GM13977 (cell line): ENCODE measurements around the gene SLIT3.

Source experiments
- DNase-seq: peaks from one replicate; pipeline ENCODE4 v3.0.0; 2012; ENCODE audit warnings: low spot score
- CTCF ChIP-seq: IDR thresholded peaks from 2 replicates; pipeline ENCODE4 v1.5.1; 2012; ENCODE audit warnings: mild to moderate bottlenecking, control low read depth; ENCODE audit not compliant: insufficient read depth; ENCODE audit errors: extremely low read depth, missing control alignments
- in situ Hi-C: fragments of 300-500 bp; cut with MboI; formaldehyde crosslinking; loops from one replicate; pipeline ENCODE4 v1.12.0; 2022; ENCODE audit warnings: low sequenced_read_pairs, low pct_unique_long_range_greater_than_20kb, mixed read lengths, inconsistent platforms; ENCODE audit not compliant: unreplicated experiment

Gene SLIT3

GRCh38 chr5:169339869-169340268 is 38.9 kb upstream of the SLIT3 start:
- in situ Hi-C loops: no loop called here
- DNase-seq: no peak
- no peak for TF ChIP-seq CTCF

- DNase-seq: no peak
- TF ChIP-seq CTCF: no peak
- in situ Hi-C loops: no loop called here
Observed at GRCh38 chr5:169336242-169336641, 35.3 kb upstream of the SLIT3 start.

- in situ Hi-C loops: no loop called here
- TF ChIP-seq CTCF: no peak
- no peak for DNase-seq
Observed at GRCh38 chr5:169335806-169336205, 34.9 kb upstream of the SLIT3 start.

- TF ChIP-seq CTCF: no peak
- in situ Hi-C loops: no loop called here
- DNase-seq: no peak
Observed at GRCh38 chr5:169333518-169333917, 32.6 kb upstream of the SLIT3 start.

- no peak for TF ChIP-seq CTCF
- in situ Hi-C loops: no loop called here
- DNase-seq: no peak
Observed at GRCh38 chr5:169331292-169331852, 30.4 kb upstream of the SLIT3 start.

- no peak for DNase-seq
- no peak for TF ChIP-seq CTCF
- in situ Hi-C loops: no loop called here
Observed at GRCh38 chr5:169328401-169328800, 27.5 kb upstream of the SLIT3 start.

GRCh38 chr5:169325273-169325672 is 24.3 kb upstream of the SLIT3 start:
- in situ Hi-C loops: no loop called here
- TF ChIP-seq CTCF: no peak
- no peak for DNase-seq
